Measurements from ENCODE around the gene TWSG1.
"Not testable (repeated sequence)": the region's sequence is repeated elsewhere in the genome, so short reads cannot be mapped to it uniquely, and the experiment has no call there.

The TWSG1 gene

DNA sequence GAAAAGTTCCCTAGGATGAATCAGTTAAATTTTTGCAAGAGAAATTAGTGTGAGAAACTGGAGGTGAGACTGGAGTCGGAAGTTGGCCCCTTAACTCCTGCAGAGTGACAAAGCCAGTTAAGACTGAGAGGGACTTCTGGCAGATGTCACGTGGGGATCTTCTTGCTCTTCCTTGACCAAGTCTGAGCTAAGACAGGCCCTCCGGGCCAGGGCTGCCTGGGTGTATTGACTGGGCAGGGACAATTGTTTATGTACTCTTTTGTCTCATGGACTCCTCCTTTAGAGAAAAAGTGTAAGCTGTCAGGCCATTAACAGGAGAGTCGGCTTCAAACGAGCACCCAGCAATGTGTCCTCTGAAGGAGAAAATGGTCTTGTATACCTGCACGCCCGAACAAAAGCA lies 92.2 kb downstream of the TWSG1 start:
- DNase-seq (ENCODE audit: low read depth in 2 of 2), result no peak

DNA sequence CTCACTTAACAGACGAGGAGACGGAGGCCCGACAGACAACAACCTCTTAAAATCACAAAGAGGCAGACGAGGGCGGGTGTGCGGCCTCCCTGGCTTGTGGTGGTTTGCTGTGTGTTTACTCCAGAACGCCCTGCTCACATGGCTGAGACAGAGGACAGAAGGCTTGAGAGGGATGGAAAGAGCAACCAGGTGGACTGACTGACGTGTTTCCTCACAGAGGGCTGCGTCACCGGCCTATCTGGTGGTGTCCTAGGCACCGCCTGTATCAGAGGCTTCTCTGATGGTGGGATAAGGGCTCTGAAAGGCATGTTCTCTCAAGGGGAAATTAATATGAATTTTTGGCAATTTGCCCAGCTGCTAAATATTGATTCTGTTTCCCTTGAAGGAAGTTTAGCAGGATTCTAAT lies 93.7 kb downstream of the TWSG1 start:
- DNase-seq (ENCODE audit: low read depth in 2 of 2), result no peak

DNA sequence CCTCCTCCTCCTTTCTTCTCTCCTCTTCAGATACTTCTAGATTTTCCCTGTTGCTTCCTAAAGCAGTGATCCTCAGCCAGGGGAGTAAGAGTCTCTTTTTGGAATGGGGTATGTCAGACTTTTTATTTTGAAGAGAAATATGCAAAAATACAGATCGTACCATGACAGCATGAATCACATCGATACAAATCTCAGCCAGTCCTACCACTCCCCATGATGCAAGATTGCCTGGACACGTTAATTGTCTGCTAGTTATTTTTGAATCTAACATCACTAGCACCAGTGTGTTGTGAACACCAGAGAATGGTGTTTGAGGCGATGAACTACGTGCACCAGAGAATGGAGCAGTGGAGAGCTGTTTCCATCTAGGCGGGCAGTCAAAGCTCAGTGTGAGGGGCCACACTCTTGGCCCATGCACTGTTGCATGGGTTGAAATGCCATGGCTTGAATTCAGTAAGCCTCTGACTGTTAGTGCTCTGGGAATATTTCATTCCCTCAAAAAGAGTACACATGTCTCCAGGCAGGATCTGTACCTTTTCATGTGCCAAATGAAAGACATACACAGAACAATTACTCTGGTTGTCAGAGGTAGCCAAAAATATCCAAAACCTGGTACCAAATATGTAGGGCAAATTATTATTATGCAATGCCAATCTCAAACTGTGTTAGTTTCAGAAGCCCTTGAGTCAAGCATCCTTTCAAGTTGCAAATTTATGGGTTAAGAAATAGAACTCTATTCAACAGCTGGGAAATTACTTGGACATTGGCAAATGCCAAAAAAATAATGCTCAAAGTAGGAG lies 94.5 kb downstream of the TWSG1 start:
- no peak for DNase-seq (ENCODE audit: low read depth in 2 of 2)

DNA sequence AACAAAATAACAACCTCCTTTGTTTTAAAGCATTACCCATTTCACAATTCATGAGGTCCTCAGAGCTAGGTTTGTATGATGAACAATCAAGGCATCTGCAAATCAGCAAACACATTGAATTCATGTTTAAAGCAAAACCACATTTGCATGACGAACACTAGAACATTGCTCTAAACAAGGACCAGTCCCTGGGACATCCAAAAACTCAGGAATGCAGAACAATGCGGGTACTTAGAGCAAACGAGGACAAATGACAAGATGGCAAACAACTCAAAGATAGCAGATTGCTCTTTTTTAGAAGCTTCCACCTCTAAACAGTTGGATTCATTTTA lies 95.1 kb downstream of the TWSG1 start:
- DNase-seq (ENCODE audit: low read depth in 2 of 2), result no peak

DNA sequence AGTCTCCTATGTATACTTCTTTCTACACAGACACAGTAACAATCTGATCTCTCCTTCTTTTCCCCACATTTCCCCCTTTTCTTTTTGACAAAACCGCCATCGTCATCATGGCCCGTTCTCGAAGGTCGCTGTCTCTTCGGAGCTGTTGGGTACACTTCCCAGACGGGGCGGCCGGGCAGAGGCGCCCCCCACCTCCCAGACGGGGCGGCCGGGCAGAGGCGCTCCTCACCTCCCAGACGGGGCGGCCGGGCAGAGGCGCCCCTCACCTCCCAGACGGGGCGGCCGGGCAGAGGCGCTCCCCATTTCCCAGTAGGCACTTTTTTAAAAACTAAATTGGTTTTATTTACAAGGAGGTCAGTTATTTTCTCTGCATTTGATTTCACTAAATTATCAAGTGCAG lies 95.7 kb downstream of the TWSG1 start:
- not testable (repeated sequence) for DNase-seq (ENCODE audit: low read depth in 2 of 2)

DNA sequence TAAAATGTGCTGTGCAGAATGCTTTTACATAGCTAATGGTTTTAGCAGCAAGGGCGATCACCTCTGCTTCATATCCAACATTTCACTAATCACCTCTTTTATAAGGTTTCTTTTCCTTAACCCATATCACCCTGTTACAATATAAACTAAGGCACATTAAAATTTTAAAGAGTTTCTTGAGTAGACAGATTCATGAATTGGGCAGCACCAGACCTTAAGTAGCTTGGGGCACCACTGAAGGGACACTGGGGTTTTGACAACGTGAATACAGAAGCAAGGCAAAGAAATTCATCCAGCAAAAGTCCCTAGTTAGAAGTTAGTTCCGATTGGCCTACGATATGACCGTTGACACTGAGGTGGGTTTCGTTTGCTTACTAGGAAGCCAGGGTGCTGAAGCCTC lies 96.7 kb downstream of the TWSG1 start:
- no peak for DNase-seq (ENCODE audit: low read depth in 2 of 2)

DNA sequence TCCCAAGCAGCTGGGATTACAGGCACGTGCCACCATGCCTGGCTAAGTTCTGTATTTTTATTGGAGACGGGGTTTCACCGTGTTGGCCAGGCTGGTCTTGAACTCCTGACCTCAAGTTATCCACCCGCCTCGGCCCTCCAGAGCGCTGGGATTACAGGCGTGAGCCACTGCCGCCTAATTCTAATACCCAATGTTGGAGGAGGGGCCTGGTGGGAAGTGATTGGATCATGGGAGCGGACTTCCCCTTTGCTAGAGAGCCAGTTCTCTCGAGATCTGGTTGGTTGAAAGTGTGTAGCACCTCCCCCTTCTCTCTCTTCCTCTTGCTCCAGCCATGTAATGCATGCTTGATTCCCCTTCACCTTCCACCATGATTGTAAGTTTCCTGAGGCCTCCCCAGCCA lies 98.5 kb downstream of the TWSG1 start:
- DNase-seq (ENCODE audit: low read depth in 2 of 2), result not testable (repeated sequence)

DNA sequence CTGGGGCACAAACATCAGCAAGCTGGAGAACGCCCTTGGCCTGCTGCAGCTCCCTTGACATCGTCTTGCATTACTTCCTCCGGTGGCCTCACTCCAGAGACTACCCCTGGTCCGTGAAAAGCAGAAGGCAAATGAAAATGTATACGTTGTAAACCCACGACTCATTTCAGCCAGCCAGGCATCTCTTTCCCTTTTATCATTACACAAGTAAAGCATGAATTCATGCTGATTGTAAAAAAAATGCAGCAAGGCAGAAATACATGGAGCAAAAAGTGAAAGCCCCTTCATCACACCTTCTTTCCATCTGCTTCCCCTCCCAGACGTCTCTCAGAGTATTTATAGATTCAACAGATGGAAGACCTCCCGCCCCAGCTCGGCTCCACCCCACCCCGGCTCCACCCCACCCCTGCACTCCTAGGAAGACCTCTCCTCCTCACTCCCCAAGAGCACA lies 99.1 kb downstream of the TWSG1 start:
- no peak for DNase-seq (ENCODE audit: low read depth in 2 of 2)

DNA sequence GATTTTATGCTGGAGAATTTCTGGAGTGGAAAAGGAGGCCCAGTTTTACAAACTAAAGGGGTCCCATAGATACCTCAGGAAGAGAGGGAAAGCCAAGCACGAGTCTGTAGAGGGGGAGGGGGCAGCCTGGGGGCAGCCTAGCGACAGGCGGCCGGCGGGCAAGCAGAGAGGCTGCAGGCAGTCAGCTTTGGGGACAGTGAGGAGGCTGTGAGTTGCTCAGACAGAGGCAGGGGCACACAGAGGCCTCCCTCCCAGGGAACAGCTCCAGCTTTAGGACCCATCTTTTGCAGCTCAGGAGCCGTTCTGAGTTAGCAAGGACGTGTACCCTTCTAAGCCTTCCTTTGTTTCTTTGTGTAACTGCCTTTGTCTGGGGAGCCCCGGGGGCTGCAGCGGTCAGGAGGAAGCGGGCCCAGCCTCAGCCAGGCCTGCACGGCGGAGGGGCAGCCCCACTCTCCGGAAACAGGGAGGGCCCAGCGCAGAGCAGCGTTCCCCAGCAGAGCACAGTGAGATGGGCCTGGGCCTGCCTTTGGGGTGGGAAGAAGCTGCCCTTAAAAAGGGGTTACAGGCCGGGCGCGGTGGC lies 99.6 kb downstream of the TWSG1 start:
- DNase-seq (ENCODE audit: low read depth in 2 of 2), result no peak

DNA sequence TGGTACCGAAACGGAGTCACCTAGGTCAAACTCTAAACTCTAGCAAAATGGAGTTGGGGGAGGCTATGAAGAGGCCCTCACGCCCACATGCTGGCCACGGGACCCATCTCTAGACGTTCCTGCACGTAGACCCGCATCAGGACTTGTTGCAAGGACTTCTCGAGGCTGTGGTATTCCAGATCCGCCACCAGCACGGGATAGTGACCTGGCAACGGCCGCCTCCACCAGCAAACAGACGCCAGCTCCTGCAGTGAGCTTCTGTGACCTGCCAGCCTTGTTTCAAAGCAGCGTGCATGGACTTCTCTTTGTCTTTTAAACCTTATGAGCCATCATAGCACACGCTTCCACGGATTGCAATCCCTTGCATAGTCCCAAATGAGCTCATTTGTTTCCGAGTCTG lies 100.5 kb downstream of the TWSG1 start:
- no peak for DNase-seq (ENCODE audit: low read depth in 2 of 2)

DNA sequence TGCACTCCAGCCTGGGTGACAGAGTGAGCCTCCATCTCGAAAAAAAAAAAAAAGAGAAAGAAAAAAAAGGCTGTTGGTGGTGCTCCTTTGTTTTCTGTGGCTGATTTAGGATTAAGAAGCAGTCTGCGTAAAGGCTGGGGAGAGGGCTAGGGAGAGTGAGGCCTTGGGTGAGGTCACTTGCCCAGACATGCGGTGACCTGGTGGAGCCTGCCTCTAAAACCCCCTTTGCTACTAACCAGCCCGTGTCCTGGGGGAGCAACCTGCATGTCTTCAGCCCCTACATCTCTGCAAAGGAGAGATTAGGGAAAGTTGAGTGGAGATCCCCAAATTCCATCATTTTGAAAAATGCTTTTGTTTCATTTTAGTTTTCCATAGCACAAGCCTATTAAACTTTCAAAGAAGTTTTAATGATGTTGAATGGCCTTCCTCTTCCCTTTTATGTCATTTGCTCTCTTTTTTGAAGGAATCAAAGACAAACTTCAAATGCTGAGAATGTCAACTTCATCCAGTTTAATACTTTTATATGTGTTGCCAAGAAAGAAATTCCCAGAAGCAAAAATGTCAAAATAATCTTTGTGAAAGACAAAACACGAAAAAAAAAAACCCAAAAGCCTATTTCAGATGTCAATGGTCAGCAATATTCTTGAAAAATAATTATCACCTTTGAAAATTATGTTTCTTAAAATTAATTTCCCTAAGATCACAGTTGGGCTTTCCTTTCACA lies 101.8 kb downstream of the TWSG1 start:
- DNase-seq (ENCODE audit: low read depth in 2 of 2), result no peak

DNA sequence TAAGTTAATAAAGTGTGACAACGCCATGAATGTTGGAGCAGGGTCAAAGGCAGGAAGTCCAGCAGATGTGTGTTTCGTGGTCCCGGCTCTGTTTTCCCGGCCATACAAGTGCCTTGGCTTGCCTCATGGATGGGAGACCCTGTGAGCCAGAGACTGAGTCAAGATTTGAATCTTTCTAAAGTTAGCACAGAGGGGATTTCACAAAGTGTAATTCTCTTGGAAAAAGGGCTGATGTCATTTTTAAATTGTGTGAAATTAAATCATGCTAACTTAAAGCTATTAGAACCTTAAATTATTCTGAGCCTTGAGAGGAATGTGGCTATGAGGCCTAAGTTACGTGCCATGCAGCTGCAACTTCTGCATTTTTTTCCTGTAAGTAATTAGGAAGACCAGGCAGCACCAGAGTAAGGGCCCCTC lies 102.5 kb downstream of the TWSG1 start:
- no peak for DNase-seq (ENCODE audit: low read depth in 2 of 2)

DNA sequence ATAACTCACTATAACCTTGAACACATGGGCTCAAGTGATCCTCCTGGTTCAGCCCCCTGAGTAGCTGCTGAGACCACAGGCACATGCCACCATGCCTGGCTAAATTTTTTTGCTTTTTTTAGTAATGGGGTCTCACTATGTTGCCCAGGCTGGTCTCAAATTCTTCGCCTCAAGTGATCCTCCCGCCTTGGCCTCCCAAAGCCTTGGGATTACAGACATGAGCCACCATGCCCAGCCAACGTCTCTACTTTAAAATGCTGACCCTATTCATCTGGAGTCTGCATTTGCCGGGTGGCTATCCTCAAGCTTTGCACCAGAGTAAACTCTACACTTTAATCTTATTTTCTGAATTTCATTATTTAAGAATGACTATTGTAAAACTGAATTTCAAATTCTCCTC lies 103.1 kb downstream of the TWSG1 start:
- DNase-seq (ENCODE audit: low read depth in 2 of 2), result no peak

DNA sequence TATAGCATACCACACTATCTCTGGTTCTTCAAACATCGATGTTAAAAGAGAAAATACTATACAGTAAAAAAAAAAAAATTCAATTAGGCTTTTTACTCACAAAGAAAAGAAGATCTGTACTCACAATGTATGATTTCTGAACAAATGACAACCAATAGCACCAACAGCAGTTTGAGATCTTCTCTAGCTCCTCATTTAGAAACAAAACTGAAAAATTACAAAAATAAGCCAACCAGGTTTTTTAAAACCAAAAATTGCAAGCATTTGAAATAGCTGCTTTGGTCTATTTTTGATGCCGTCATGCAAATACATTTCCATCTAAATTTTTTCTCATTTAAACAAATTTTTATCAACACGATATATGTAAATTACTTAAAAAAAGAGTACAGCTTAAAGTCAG lies 106.5 kb downstream of the TWSG1 start:
- no peak for DNase-seq (ENCODE audit: low read depth in 2 of 2)

DNA sequence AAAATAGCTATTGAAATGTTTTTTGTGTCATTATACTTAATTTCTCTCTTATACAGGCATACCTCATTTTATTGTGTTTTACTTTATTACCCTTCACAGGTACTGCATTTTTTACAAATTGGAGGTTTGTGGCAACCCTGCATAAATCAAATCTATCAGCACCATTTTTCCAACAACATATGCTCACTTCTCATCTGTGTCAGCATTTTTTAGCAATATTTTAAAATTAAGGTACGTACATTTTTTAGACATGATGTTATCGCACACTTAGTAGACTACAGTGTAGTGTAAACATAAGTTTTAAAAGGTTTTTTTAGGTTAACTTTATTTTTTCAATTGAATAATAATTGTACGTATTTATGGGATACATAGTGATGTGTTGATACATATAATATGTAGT lies 110.0 kb downstream of the TWSG1 start:
- DNase-seq (ENCODE audit: low read depth in 2 of 2), result no peak

DNA sequence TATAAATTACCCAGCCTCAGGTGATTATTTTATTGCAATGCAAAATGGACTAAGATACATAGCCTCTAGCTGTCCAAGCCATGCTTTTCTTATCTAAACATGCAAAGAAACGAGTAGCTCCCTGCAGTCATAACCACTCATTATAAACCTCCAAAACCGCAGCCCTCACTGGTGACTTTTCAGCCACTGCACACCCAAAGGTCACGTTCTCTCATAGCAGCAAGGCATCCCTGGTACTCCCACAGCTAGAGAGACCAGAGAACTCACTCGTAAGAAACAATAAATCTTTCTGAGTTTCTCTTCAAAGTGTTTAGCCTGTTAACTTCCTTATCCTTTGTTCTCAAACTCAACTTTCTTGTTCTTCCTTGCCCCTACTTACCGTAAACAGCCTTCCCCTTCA lies 112.3 kb downstream of the TWSG1 start:
- no peak for DNase-seq (ENCODE audit: low read depth in 2 of 2)

DNA sequence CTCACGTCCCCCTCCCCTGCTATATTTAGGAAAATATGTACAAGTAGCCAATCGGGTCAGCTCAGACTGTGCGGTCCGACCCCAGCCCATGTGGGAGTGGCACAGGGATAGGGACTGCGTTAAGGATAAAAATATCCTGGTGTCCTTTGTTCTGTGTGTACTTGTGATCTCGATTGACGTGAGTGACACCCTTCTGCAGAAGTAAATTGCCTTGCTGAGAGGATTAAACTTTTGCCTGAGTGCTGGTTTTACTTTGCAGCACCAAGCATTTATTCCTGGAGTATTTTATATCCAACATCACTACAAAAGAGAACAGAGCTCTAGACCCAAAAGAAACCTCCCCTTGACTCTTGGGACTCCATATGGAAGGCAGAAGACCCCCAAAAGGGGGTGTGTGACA lies 112.8 kb downstream of the TWSG1 start:
- no peak for DNase-seq (ENCODE audit: low read depth in 2 of 2)

DNA sequence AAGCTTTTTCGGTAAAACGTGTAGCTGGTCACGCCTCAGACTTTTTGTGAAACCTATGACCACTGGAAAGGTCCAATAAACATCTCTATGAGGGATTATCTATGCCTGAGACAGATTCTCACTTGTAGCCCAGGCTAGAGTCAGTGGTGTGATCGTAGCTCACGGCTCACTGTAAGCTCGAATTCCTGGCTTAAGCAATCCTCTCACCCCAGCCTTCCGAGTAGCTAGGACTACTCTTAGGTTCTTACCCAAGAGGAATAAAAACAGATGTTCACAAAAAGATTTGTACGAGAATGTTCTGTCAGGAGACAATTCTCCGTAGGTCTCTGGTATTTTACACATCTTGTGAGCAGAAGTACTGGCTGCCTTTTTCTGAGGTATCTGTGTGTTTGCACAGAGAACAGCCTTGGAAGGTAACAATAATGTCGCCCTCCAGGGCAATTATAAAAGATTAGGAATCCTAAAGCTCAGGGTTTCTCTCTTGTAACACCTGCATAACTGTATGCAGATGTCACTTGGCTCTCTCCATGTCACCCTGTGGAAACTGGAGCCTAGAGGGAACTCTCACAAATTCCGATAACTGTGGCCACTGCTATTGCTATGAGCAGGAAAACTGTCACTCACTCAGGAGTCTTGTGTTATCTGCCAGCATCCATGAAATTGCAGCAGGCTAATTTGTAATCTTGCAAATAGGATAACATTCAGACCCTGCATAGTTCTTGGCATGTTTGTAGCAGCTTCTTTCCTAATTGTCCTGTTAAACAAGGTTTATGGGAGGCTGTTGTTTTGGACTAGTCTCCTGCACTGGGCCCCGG lies 115.2 kb downstream of the TWSG1 start:
- no peak for DNase-seq (ENCODE audit: low read depth in 2 of 2)

DNA sequence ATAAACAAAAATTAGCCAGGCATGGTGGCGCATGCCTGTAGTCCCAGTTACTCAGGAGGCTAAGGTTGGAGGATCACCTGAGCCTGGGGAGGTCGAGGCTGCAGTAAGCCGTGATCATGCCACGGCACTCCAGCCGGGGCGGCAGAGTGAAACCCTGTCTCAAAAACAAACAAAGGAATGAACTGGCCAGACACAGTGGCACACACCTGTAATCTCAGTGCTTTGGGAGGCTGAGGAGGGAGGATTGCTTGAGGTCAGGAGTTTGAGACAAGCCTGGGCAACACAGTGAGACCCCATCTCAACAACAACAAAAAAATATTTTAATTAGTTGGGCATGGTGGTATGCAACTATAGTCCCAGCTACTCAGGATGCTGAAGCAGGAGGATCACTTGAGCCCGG lies 116.3 kb downstream of the TWSG1 start:
- DNase-seq (ENCODE audit: low read depth in 2 of 2), result not testable (repeated sequence)

Data from stimulated activated CD8-positive, alpha-beta memory T cell treated with anti-CD3 and anti-CD28 coated beads, Interleukin-2, amount 100 ng/mL, for 48 hours (primary cell).